ENCODE data around the gene MCF2L. TPM values are rescaled to one million over a fixed set of nuclear protein-coding genes. Genes with fewer than 3 reads are reported as not detected.

MCF2L gene
- total RNA-seq, 2 experiments from 2014 or later = 13.0 to 13.5 TPM

- Mint-ChIP-seq H3K4me3 (no peak overlapping the region), H3K36me3 (ENCODE audit: low read depth) (peaks cover 24% of the 10 kb centered on the region), H3K9me3 (no peaks in the 10 kb centered on the region), H3K27me3 (no peaks in the 10 kb centered on the region), H3K27ac (no peak overlapping the region), H3K4me1 (ENCODE audit: low read depth) (no peaks in the 10 kb centered on the region)
- no peaks in the 10 kb centered on the region for H3K9me3 ChIP-seq (ENCODE audit: control insufficient read depth in 1 of 2, insufficient read depth in 1 of 2, low read length in 2 of 2)
- peaks cover 3% of the 10 kb centered on the region for H3K36me3 ChIP-seq (ENCODE audit: insufficient read depth, low read length)
- H3K27ac ChIP-seq (ENCODE audit: low read depth in 1 of 2, low read length in 2 of 2) = no peak overlapping the region
- POLR2A ChIA-PET = no interaction called here
- no peaks in the 10 kb centered on the region for H3K27me3 ChIP-seq (ENCODE audit: control insufficient read depth in 1 of 2, insufficient read depth in 2 of 2, low read length in 2 of 2)
- intact Hi-C loops (cut with DNase I, micrococcal nuclease) = no loop called here
- DNase-seq (no peak), ATAC-seq (ENCODE audit: poor library complexity) (no peak)
- TF ChIP-seq CTCF (IDR thresholded peaks at IDR 0.05) = no peak
- CTCF ChIA-PET = no interaction called here
- no peaks in the 10 kb centered on the region for H3K4me1 ChIP-seq (ENCODE audit: insufficient read depth, low read length)
- H3K4me3 ChIP-seq (ENCODE audit: low read length) = no peak overlapping the region
Measured at GRCh38 chr13:113046128-113046882, 77.3 kb downstream of the MCF2L start.

DNA sequence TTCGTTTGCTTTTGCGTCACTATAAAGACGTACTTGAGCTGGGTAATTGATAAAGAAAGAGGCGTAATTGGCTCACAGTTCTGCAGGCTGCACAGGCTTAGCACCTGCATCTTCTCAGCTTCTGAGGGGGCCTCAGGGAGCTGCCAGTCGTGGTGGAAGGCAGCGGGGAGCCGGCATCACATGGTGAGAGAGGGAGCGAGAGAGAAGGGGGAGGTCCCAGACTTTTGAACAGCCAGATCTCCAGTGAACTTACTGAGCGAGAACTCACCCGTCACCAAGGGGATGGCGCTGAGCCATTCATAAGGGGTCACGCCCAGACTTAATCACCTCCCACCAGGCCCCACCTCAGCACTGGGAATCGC, 77.8 kb downstream of the MCF2L start:
- no peak overlapping the region for H3K27ac Mint-ChIP-seq
- peaks cover 24% of the 10 kb centered on the region for H3K36me3 Mint-ChIP-seq (ENCODE audit: low read depth)
- Histone ChIP-seq H3K27ac (ENCODE audit: low read depth in 1 of 2, low read length in 2 of 2) (no peak overlapping the region), H3K9me3 (ENCODE audit: control insufficient read depth in 1 of 2, insufficient read depth in 1 of 2, low read length in 2 of 2) (no peaks in the 10 kb centered on the region), H3K4me1 (ENCODE audit: insufficient read depth, low read length) (no peaks in the 10 kb centered on the region), H3K36me3 (ENCODE audit: insufficient read depth, low read length) (peaks cover 3% of the 10 kb centered on the region), H3K4me3 (ENCODE audit: low read length) (no peak overlapping the region), H3K27me3 (ENCODE audit: control insufficient read depth in 1 of 2, insufficient read depth in 2 of 2, low read length in 2 of 2) (no peaks in the 10 kb centered on the region)
- no peaks in the 10 kb centered on the region for H3K9me3 Mint-ChIP-seq
- POLR2A ChIA-PET = no interaction called here
- no peak overlapping the region for H3K4me3 Mint-ChIP-seq
- DNase-seq = no peak
- ATAC-seq (ENCODE audit: poor library complexity) = no peak
- H3K4me1 Mint-ChIP-seq (ENCODE audit: low read depth) = no peaks in the 10 kb centered on the region
- H3K27me3 Mint-ChIP-seq = no peaks in the 10 kb centered on the region
- CTCF ChIA-PET = no interaction called here
- no peak for TF ChIP-seq CTCF (IDR thresholded peaks at IDR 0.05)
- intact Hi-C loops (cut with DNase I, micrococcal nuclease) = no loop called here

GRCh38 chr13:113047587-113047986, 78.6 kb downstream of the MCF2L start:
- POLR2A ChIA-PET = no interaction called here
- H3K9me3 ChIP-seq (ENCODE audit: control insufficient read depth in 1 of 2, insufficient read depth in 1 of 2, low read length in 2 of 2) = no peaks in the 10 kb centered on the region
- TF ChIP-seq CTCF (IDR thresholded peaks at IDR 0.05) = no peak
- ATAC-seq (ENCODE audit: poor library complexity) (no peak), DNase-seq (no peak)
- Mint-ChIP-seq H3K27me3 (no peaks in the 10 kb centered on the region), H3K27ac (no peak overlapping the region), H3K4me1 (ENCODE audit: low read depth) (no peaks in the 10 kb centered on the region), H3K9me3 (no peaks in the 10 kb centered on the region), H3K36me3 (ENCODE audit: low read depth) (peaks cover 26% of the 10 kb centered on the region), H3K4me3 (no peak overlapping the region)
- intact Hi-C loops (cut with DNase I, micrococcal nuclease) = no loop called here
- H3K36me3 ChIP-seq (ENCODE audit: insufficient read depth, low read length) = peaks cover 3% of the 10 kb centered on the region
- no peaks in the 10 kb centered on the region for H3K27me3 ChIP-seq (ENCODE audit: control insufficient read depth in 1 of 2, insufficient read depth in 2 of 2, low read length in 2 of 2)
- CTCF ChIA-PET = no interaction called here
- no peak overlapping the region for H3K27ac ChIP-seq (ENCODE audit: low read depth in 1 of 2, low read length in 2 of 2)
- no peak overlapping the region for H3K4me3 ChIP-seq (ENCODE audit: low read length)
- H3K4me1 ChIP-seq (ENCODE audit: insufficient read depth, low read length) = no peaks in the 10 kb centered on the region

Data from CD4-positive, alpha-beta T cell (primary cell).